Effector memory CD4-positive, alpha-beta T cell (primary cell): ENCODE measurements around the gene MAP4K4.

Source experiments
- DNase-seq, 3 donors: peaks; one replicate each; pipeline ENCODE4 v3.0.0-alpha.2; 2020
- H3K27ac ChIP-seq: 2 replicates; pipeline ENCODE4 v1.7.0; 2013; ENCODE audit warnings: mild to moderate bottlenecking, low read length, moderate library complexity; ENCODE audit not compliant: insufficient read depth, poor library complexity, severe bottlenecking
- H3K27me3 ChIP-seq: replicated peaks from 2 replicates; pipeline ENCODE4 v1.7.0; 2013; ENCODE audit warnings: mild to moderate bottlenecking, low read length; ENCODE audit not compliant: insufficient read depth, control insufficient read depth, poor library complexity, severe bottlenecking
- H3K36me3 ChIP-seq: 2 replicates; pipeline ENCODE4 v1.7.0; 2013; ENCODE audit warnings: mild to moderate bottlenecking, low read length, moderate library complexity; ENCODE audit not compliant: control insufficient read depth, insufficient read depth
- H3K4me1 ChIP-seq: 2 replicates; pipeline ENCODE4 v1.7.0; 2013; ENCODE audit warnings: low read length, mild to moderate bottlenecking; ENCODE audit not compliant: control insufficient read depth, insufficient read depth, poor library complexity, severe bottlenecking
- H3K4me3 ChIP-seq: 2 replicates; pipeline ENCODE4 v1.7.0; 2013; ENCODE audit warnings: low read length, low read depth, mild to moderate bottlenecking; ENCODE audit not compliant: insufficient read depth, poor library complexity, severe bottlenecking
- H3K9me3 ChIP-seq: 2 replicates; pipeline ENCODE4 v1.7.0; 2013; ENCODE audit warnings: mild to moderate bottlenecking, low read length, moderate library complexity; ENCODE audit not compliant: control insufficient read depth

Gene MAP4K4

GRCh38 chr2:101811226-101812015 lies 113.9 kb downstream of the MAP4K4 start:
- no peak for DNase-seq
- peaks cover 4% of the 10 kb centered on the region for H3K4me1 ChIP-seq
- no peak overlapping the region for H3K27ac ChIP-seq

DNA sequence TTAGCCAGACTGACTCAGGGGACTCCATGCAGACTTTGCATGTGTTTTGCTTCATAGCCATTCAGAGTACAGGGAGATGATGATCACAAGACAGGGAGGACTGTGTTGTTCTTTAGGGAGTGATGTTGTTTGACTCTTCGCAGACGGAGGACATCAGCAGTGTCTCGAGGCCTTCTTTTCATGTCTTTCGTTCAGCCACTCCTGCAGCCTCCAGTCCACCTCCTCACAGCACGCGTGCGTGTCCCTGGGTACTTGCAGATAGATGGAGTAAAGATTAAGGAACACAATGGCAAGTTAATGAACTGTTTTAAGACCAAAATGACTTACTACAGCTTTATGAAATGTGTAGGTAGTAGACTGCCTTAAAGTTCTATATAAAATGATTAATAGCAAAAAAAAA lies 114.7 kb downstream of the MAP4K4 start:
- peaks cover 10% of the 10 kb centered on the region for H3K4me1 ChIP-seq
- H3K27ac ChIP-seq, result no peak overlapping the region

More at GRCh38 chr2:101811226-101812015, 113.9 kb downstream of the MAP4K4 start:
- Histone ChIP-seq H3K4me3 (no peak overlapping the region), H3K27me3 (no peaks in the 10 kb centered on the region), H3K9me3 (no peaks in the 10 kb centered on the region), H3K36me3 (peaks cover 9% of the 10 kb centered on the region)

DNA sequence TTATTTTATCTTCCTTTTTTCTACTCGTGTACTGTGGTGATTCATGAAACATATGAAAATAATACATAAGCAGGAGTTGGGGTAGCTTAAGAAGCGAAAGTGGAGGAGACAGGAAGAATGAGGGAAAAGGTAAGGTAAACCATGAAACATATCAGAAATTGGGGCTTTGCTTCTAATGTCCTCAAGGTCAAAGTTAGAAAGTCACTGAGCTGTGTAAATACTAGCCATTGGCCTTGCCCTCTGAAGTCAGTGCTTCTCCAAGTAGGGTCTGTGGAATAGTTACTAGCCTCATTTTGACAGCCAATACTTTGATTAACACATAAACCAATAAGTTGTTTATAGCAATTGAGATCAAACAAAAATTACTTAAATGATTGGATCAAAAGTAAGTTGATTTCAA lies 117.2 kb downstream of the MAP4K4 start:
- no peaks in the 10 kb centered on the region for H3K27me3 ChIP-seq
- no peak overlapping the region for H3K27ac ChIP-seq
- H3K36me3 ChIP-seq, result no peaks in the 10 kb centered on the region
- H3K4me1 ChIP-seq, result peaks cover 19% of the 10 kb centered on the region
- H3K4me3 ChIP-seq, result no peak overlapping the region
- DNase-seq, result no peak
- H3K9me3 ChIP-seq, result no peaks in the 10 kb centered on the region

More for the DNA sequence above, 114.7 kb downstream of the MAP4K4 start:
- H3K9me3 ChIP-seq, result no peaks in the 10 kb centered on the region
- peaks cover 3% of the 10 kb centered on the region for H3K36me3 ChIP-seq
- no peak overlapping the region for H3K4me3 ChIP-seq
- H3K27me3 ChIP-seq, result no peaks in the 10 kb centered on the region
- DNase-seq, result no peak

DNA sequence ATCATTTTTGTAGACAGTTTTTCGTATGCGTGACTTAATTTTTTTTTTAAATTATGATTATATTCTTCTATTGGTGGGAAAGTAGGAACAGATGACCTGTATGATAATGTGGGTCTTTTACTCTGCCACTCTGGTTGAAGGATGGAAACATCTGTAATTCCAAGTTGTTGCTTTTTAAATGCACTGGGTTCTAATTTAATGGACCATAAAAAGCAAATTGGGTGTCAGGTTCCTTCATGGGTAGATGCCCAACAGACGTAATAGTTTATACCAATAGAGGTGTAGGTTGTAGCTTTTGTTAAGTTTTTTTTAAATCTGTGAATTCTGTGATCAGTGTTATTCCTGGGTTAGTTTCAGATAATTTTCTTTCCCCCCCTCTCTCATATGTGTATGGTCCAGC lies 117.6 kb downstream of the MAP4K4 start:
- H3K9me3 ChIP-seq, result no peaks in the 10 kb centered on the region
- peaks cover 19% of the 10 kb centered on the region for H3K4me1 ChIP-seq
- no peak for DNase-seq
- no peak overlapping the region for H3K4me3 ChIP-seq
- no peaks in the 10 kb centered on the region for H3K36me3 ChIP-seq
- no peak overlapping the region for H3K27ac ChIP-seq
- H3K27me3 ChIP-seq, result no peaks in the 10 kb centered on the region

DNA sequence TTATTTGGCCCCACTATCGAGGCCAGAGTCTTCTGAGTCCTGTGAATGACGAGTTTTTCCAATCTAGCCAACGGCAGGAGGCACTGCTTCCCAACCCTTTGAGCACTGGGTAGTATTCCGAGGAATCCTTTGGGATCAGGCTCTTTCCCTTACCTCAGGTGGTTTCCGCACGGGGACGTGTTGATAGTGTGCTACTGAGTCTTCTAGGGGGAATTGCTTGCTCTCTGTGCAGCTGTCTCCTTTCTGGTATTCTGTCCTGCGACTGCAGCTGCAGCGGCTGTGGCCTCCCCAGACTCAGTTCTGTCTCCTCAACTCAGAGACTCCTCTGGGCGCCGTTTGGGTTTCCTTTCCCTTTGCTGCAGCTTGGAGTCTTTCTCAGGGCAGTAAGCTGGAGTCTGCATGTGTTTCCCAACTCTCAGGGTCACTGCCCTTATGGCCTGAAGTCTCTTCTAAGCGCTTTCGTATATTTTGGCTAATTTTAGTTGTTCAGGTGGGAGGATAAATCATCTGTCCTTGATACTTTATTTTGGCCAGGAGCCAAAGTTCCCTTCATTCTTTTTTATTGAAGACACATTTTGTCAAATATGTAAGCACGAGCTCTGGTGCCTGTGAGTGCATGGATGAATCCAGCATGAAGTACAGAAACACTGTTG lies 118.4 kb downstream of the MAP4K4 start:
- Histone ChIP-seq H3K4me1 (peaks cover 19% of the 10 kb centered on the region), H3K36me3 (no peaks in the 10 kb centered on the region), H3K27ac (no peak overlapping the region), H3K4me3 (no peak overlapping the region), H3K27me3 (no peaks in the 10 kb centered on the region), H3K9me3 (no peaks in the 10 kb centered on the region)
- no peak for DNase-seq

- Histone ChIP-seq H3K4me3 (no peak overlapping the region), H3K27ac (no peak overlapping the region), H3K27me3 (no peaks in the 10 kb centered on the region), H3K4me1 (peaks cover 19% of the 10 kb centered on the region), H3K9me3 (no peaks in the 10 kb centered on the region), H3K36me3 (no peaks in the 10 kb centered on the region)
- DNase-seq, result no peak
Observed at GRCh38 chr2:101816598-101816997, 119.1 kb downstream of the MAP4K4 start.

- Histone ChIP-seq H3K27ac (no peak overlapping the region), H3K27me3 (no peaks in the 10 kb centered on the region), H3K4me3 (no peak overlapping the region), H3K36me3 (no peaks in the 10 kb centered on the region), H3K9me3 (no peaks in the 10 kb centered on the region), H3K4me1 (peaks cover 19% of the 10 kb centered on the region)
- DNase-seq, result no peak
Observed at GRCh38 chr2:101817481-101817880, 120.0 kb downstream of the MAP4K4 start.

- DNase-seq, result no peak
- Histone ChIP-seq H3K27ac (no peak overlapping the region), H3K9me3 (no peaks in the 10 kb centered on the region), H3K27me3 (no peaks in the 10 kb centered on the region), H3K4me3 (no peak overlapping the region), H3K4me1 (peaks cover 19% of the 10 kb centered on the region), H3K36me3 (no peaks in the 10 kb centered on the region)
Observed at GRCh38 chr2:101818531-101819451, 121.3 kb downstream of the MAP4K4 start.

DNA sequence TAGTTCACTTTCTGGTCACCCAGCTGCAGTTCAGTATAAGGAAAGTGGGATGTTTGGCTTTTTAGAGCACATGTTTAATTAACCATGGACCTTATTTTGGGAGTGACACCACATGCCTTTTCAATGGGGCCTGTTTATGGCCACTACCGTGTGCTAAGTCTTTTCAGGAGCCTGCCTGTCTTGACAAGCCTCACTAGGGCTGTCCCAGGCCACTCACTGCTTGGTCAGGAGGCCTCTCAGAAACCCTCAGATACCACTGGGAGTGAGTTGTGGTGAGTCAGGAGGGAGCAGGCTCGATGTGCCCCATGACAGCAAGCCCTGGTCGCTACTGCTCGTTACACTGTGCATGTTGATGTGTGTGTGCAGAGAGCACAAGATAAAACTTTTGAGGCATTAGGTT lies 123.0 kb downstream of the MAP4K4 start:
- H3K9me3 ChIP-seq, result no peaks in the 10 kb centered on the region
- peaks cover 2% of the 10 kb centered on the region for H3K36me3 ChIP-seq
- no peak for DNase-seq
- H3K4me3 ChIP-seq, result no peak overlapping the region
- H3K27ac ChIP-seq, result no peak overlapping the region
- no peaks in the 10 kb centered on the region for H3K27me3 ChIP-seq
- peaks cover 15% of the 10 kb centered on the region for H3K4me1 ChIP-seq
